ENCODE measurements around the gene FBXO7.

DNA sequence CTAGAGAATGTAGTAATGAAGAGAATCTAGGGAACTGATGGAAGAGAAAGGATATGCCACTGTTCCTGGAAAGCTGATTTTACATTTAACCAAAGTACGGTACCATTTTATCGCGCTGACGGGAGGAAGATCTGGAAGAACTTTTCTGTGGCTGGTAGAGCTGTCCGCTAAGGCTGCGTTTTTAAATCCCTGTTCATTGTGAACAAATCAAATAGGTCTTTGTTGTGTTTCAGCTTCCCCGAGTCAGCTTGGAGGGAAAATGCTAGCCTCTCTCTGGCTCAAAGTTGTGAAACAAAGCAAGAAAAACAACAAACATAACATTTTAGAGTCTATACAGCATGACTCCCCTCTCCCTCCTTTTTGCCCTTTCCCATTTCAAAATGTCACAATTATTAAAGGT lies 34.4 kb downstream of the FBXO7 start:
- no peak for TF ChIP-seq SIN3A (IDR thresholded peaks at IDR 0.05; ENCODE audit: borderline replicate concordance, insufficient read depth, low read length)
- TF ChIP-seq POLR2AphosphoS5 (IDR thresholded peaks at IDR 0.05; ENCODE audit: low read depth, low read length): no peak
- TF ChIP-seq, protein P1, sequence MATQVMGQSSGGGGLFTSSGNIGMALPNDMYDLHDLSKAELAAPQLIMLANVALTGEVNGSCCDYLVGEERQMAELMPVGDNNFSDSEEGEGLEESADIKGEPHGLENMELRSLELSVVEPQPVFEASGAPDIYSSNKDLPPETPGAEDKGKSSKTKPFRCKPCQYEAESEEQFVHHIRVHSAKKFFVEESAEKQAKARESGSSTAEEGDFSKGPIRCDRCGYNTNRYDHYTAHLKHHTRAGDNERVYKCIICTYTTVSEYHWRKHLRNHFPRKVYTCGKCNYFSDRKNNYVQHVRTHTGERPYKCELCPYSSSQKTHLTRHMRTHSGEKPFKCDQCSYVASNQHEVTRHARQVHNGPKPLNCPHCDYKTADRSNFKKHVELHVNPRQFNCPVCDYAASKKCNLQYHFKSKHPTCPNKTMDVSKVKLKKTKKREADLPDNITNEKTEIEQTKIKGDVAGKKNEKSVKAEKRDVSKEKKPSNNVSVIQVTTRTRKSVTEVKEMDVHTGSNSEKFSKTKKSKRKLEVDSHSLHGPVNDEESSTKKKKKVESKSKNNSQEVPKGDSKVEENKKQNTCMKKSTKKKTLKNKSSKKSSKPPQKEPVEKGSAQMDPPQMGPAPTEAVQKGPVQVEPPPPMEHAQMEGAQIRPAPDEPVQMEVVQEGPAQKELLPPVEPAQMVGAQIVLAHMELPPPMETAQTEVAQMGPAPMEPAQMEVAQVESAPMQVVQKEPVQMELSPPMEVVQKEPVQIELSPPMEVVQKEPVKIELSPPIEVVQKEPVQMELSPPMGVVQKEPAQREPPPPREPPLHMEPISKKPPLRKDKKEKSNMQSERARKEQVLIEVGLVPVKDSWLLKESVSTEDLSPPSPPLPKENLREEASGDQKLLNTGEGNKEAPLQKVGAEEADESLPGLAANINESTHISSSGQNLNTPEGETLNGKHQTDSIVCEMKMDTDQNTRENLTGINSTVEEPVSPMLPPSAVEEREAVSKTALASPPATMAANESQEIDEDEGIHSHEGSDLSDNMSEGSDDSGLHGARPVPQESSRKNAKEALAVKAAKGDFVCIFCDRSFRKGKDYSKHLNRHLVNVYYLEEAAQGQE (IDR thresholded peaks at IDR 0.05; ENCODE audit: insufficient read depth in 1 of 2, low read depth in 2 of 2, low read length in 2 of 2): no peak
- no peak for TF ChIP-seq TAF1 (IDR thresholded peaks at IDR 0.05; ENCODE audit: borderline replicate concordance, insufficient read depth, low read length)
- no peak for TF ChIP-seq FOXP2 (optimal IDR thresholded peaks at IDR 0.05; ENCODE audit: borderline replicate concordance, extremely low read depth, extremely low read length, insufficient read depth)
